Sigmoid colon (tissue), 3 donors: ENCODE measurements around the gene ABLIM2.

Experiments used
- POLR2A ChIP-seq, 2 donors: fragments of 450-650 bp; IDR thresholded peaks; one replicate each; pipeline ENCODE4 v1.6.1; 2016; ENCODE audit warnings: antibody characterized with exemption in 2 of 2, mild to moderate bottlenecking in 2 of 2, moderate library complexity in 2 of 2
- TF ChIP-seq, protein P1 (sequence below), 4 experiments: fragments of 450-650 bp in 3 of 4; fragments of 200-600 bp in 1 of 4; IDR thresholded peaks; one replicate each; pipeline ENCODE4 v1.5.1; 2016 to 2019; ENCODE audit warnings: antibody characterized with exemption in 4 of 4, mild to moderate bottlenecking in 3 of 4, moderate library complexity in 2 of 4

- TF ChIP-seq, protein P1, sequence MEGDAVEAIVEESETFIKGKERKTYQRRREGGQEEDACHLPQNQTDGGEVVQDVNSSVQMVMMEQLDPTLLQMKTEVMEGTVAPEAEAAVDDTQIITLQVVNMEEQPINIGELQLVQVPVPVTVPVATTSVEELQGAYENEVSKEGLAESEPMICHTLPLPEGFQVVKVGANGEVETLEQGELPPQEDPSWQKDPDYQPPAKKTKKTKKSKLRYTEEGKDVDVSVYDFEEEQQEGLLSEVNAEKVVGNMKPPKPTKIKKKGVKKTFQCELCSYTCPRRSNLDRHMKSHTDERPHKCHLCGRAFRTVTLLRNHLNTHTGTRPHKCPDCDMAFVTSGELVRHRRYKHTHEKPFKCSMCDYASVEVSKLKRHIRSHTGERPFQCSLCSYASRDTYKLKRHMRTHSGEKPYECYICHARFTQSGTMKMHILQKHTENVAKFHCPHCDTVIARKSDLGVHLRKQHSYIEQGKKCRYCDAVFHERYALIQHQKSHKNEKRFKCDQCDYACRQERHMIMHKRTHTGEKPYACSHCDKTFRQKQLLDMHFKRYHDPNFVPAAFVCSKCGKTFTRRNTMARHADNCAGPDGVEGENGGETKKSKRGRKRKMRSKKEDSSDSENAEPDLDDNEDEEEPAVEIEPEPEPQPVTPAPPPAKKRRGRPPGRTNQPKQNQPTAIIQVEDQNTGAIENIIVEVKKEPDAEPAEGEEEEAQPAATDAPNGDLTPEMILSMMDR (IDR thresholded peaks at IDR 0.05), result no peak
- TF ChIP-seq POLR2A (IDR thresholded peaks at IDR 0.05), result no peak
These were observed 50.4 kb downstream of the ABLIM2 start for GRCh38 chr4:8108261-8108660.
